Epithelial cell of proximal tubule (primary cell): ENCODE measurements around the gene DIDO1. TPM values are rescaled to one million over a fixed set of nuclear protein-coding genes. Genes with fewer than 3 reads are reported as not detected.

Experiments used
- DNase-seq: peaks from one replicate; pipeline ENCODE4 v3.0.0-alpha.2; 2011; ENCODE audit warnings: low read depth
- H3K4me3 ChIP-seq: 2 replicates; pipeline ENCODE4 v1.5.1; 2011; ENCODE audit warnings: low read depth, mild to moderate bottlenecking, low read length
- total RNA-seq: library from RNA; depleted of rRNA; stranded (reverse); fragments of >200 nt; gene quantifications from 2 replicates; pipeline ENCODE4 v1.2.3, GENCODE V29; 2015
- TF ChIP-seq, protein P1 (sequence below): conservative IDR thresholded peaks from 2 replicates; pipeline ENCODE4 v1.5.1; 2012; ENCODE audit warnings: low read depth, mild to moderate bottlenecking, low read length

DIDO1 gene
- total RNA-seq, 1 donor from 2014 or later = 26.9 TPM

- TF ChIP-seq, protein P1, sequence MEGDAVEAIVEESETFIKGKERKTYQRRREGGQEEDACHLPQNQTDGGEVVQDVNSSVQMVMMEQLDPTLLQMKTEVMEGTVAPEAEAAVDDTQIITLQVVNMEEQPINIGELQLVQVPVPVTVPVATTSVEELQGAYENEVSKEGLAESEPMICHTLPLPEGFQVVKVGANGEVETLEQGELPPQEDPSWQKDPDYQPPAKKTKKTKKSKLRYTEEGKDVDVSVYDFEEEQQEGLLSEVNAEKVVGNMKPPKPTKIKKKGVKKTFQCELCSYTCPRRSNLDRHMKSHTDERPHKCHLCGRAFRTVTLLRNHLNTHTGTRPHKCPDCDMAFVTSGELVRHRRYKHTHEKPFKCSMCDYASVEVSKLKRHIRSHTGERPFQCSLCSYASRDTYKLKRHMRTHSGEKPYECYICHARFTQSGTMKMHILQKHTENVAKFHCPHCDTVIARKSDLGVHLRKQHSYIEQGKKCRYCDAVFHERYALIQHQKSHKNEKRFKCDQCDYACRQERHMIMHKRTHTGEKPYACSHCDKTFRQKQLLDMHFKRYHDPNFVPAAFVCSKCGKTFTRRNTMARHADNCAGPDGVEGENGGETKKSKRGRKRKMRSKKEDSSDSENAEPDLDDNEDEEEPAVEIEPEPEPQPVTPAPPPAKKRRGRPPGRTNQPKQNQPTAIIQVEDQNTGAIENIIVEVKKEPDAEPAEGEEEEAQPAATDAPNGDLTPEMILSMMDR = no peak
- no peak for DNase-seq
- H3K4me3 ChIP-seq = no peak overlapping the region
Observed at GRCh38 chr20:62970307-62971210, 44.3 kb upstream of the DIDO1 start.

DNA sequence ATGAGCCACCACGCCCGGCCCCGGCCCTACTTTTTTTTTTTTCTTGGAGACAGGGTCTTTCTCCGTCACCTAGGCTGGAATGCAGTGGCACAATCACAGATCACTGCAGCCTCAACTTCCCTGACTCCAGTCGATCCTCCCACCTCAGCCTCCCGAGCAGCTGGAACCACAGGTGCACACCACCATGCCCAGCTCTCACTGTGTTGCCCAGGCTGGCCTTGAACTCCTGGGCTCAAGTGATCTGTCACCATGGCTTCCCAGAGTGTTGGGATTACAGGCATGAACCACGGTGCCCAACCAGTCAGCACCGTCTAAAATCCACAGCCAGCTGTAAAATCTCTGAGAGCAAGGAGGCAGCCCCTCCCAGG, 43.6 kb upstream of the DIDO1 start:
- H3K4me3 ChIP-seq = no peak overlapping the region
- DNase-seq = no peak
- TF ChIP-seq, protein P1 = no peak

DNA sequence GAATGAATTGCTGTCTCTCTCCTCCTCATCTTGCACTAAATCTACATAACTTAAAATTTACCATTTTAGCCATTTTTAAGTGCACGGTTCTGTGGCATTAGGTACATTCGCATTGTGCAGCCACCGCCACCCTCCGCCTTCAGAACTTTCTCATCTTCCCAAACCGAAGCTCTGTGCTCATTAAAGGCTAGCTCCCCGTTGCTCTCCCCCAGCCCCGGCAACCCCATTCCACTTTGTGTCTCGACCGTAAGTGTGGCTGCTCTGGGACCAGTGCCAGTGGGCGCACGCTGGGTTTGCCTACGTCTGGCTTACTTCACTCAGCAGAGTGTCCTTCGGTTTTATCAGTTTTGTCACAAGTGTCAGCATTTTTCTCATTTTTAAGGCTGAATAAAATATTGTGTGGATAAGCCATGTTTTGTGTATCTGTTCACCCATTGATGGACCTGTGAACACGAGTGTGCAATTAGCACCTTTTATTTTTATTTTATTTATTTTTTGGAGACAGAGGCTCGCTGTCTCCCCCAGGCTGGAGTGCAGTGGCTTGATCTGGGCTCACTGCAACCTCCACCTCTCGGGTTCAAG, 43.0 kb upstream of the DIDO1 start:
- no peak overlapping the region for H3K4me3 ChIP-seq
- TF ChIP-seq, protein P1 = no peak
- no peak for DNase-seq

GRCh38 chr20:62968378-62969178, 42.3 kb upstream of the DIDO1 start:
- no peak for DNase-seq
- no peak overlapping the region for H3K4me3 ChIP-seq
- TF ChIP-seq, protein P1 = no peak

DNA sequence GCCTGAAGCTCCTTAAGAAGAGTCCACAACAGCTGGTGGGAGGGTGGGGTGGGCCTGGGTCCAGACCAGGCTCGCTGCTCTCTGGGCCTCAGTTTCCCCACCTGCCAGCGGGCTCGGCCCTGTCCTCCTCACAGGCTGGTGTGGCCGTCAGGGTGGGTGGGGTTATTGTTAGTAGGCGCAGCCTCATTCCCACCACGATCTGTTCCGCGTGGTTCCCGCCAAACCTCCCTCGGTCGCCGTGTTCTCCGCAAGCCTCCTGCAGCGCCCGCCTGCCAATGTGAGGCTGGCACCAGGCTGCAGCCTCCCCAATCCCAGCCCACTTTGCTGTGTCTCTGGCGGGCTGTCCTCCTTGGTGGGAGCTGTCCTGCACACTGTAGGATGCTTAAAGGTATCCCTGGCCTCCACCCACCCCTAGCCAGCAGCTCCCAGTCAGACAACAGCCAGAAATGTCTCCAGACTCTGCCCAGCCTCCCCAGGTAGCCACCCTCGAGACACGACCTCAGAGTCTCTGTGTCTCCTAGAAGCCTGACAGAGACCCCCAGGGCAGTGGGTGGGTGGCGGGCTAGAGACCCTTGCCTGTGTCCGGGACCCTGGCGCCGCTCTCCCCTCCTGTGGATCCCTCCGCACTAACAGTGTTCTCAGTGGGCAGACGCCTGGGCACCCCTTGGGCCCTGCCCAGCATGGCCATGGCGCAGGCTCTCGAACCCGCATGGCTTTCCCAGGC, 41.5 kb upstream of the DIDO1 start:
- no peak overlapping the region for H3K4me3 ChIP-seq
- TF ChIP-seq, protein P1 = no peak
- no peak for DNase-seq

DNA sequence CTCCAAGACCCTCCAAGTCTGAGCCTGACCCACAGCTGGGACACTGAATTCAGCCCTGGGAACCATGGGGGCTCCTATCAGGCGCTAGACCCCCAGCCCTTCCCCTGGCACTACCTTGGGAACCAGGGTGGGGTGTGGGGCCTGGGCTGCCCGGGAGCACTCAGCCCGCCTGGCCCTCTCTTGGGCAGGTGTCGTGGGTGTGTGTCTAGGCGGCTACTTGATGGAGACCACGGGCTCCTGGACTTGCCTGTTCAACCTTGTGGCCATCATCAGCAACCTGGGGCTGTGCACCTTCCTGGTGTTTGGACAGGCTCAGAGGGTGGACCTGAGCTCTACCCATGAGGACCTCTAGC, 40.8 kb upstream of the DIDO1 start:
- no peak for DNase-seq
- no peak overlapping the region for H3K4me3 ChIP-seq
- TF ChIP-seq, protein P1 = no peak
